Hematopoietic multipotent progenitor cell treated with erythropoietin and hydrocortisone succinate and interleukin-3 and kit ligand, for 4 days (in vitro differentiated cells): Measurements from ENCODE around the gene UBASH3B.

Experiments
- DNase-seq: peaks from one replicate; pipeline ENCODE4 v3.0.0-alpha.2; 2015

Gene UBASH3B

GRCh38 chr11:122791836-122792235 lies 136.3 kb downstream of the UBASH3B start:
- DNase-seq: no peak

GRCh38 chr11:122793515-122793914 lies 138.0 kb downstream of the UBASH3B start:
- no peak for DNase-seq

- DNase-seq: no peak
Observed at GRCh38 chr11:122795307-122795706, 139.8 kb downstream of the UBASH3B start.

- peak; percentile 76 for DNase-seq
Observed at GRCh38 chr11:122796128-122796717, 140.7 kb downstream of the UBASH3B start.

- DNase-seq: no peak
Observed at GRCh38 chr11:122797651-122798050, 142.1 kb downstream of the UBASH3B start.

- DNase-seq: no peak
Observed at GRCh38 chr11:122799406-122800105, 144.0 kb downstream of the UBASH3B start.

GRCh38 chr11:122802876-122803275 lies 147.4 kb downstream of the UBASH3B start:
- DNase-seq: no peak

- DNase-seq: no peak
Observed at GRCh38 chr11:122803306-122803705, 147.8 kb downstream of the UBASH3B start.

- no peak for DNase-seq
Observed at GRCh38 chr11:122803716-122804115, 148.2 kb downstream of the UBASH3B start.

- no peak for DNase-seq
Observed at GRCh38 chr11:122804161-122804560, 148.6 kb downstream of the UBASH3B start.

- DNase-seq: no peak
Observed at GRCh38 chr11:122804796-122805195, 149.3 kb downstream of the UBASH3B start.

- DNase-seq: no peak
Observed at GRCh38 chr11:122807731-122808477, 152.4 kb downstream of the UBASH3B start.

- DNase-seq: peak; percentile 45
Observed at GRCh38 chr11:122808478-122808869, 153.0 kb downstream of the UBASH3B start.

GRCh38 chr11:122809866-122810265 lies 154.3 kb downstream of the UBASH3B start:
- DNase-seq: no peak

GRCh38 chr11:122811721-122812120 lies 156.2 kb downstream of the UBASH3B start:
- no peak for DNase-seq

GRCh38 chr11:122812638-122813037 lies 157.1 kb downstream of the UBASH3B start:
- DNase-seq: no peak

- no peak for DNase-seq
Observed at GRCh38 chr11:122813176-122813893, 157.8 kb downstream of the UBASH3B start.

GRCh38 chr11:122813894-122814270 lies 158.4 kb downstream of the UBASH3B start:
- DNase-seq: no peak

GRCh38 chr11:122814401-122814800 lies 158.9 kb downstream of the UBASH3B start:
- DNase-seq: peak; percentile 56

- no peak for DNase-seq
Observed at GRCh38 chr11:122815900-122816299, 160.4 kb downstream of the UBASH3B start.

GRCh38 chr11:122816761-122817520 lies 161.4 kb downstream of the UBASH3B start:
- peak; percentile 10 for DNase-seq

GRCh38 chr11:122820158-122820557 lies 164.6 kb downstream of the UBASH3B start:
- no peak for DNase-seq

- no peak for DNase-seq
Observed at GRCh38 chr11:122821169-122821568, 165.6 kb downstream of the UBASH3B start.
